ENCODE data around the gene AKNA.

The AKNA gene

DNA sequence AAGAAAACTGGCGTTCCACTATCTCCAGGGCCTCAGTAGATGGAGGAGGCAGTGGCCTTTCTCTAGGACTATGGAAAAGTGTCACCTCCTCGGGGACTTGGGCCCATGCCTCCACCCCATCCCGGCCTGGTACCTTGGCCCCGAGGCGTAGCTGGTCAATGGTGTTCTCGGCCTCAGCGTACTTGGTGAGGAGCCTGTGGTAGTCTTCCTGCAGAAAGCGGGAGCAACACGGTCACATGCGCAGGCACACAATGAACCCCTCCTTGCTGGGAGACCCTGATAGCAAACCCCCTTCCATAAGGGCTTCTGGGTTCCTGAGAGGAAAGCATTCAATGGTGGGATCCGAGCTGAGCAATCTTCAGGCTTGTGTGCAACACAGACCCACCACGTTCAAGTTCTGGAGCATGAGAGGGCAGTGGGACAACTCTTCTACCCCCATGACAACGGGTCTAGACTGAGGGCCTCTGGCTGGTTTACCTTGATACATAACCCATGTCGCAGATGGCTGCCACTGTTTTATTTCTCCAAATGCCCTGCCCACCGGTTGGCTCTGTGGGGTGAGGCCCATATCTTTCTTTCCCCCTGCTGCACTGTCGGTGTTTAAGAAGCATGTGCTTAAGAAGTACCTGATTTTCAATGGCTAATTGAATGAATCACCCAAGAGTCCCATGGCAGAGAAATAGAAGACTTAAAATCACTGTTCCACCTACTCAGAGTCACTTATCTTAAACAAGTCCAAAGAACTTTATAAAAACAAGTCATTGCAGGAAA, 13.6 kb downstream of the AKNA start:
- no peak for DNase-seq

DNA sequence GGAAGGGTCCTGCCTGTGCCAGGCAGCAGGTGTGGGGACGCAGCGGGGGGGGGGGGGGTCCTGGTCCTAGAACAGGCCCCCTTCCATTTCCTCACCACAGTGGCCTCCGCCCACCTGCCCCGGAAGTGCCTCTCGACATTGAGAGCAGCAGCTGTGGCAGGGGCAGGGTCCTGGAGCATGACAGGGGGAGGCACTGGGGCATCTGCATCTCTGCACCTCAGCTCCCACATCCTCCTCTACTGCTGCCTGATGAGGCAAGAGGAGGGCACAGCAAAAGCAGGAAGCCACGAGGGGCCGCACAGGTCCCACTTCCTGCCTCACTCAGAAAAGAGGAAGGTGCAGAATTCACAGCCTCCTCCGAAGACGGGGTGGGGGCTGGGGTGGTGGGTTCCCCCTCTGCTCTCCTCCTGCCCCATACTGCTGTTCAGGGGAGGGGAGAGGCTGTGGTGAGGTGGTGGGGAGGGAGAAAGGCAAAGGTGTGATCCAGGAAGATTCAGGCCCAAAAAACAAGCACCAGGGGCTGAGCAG, 14.8 kb downstream of the AKNA start:
- peak; percentile 92 for DNase-seq

DNA sequence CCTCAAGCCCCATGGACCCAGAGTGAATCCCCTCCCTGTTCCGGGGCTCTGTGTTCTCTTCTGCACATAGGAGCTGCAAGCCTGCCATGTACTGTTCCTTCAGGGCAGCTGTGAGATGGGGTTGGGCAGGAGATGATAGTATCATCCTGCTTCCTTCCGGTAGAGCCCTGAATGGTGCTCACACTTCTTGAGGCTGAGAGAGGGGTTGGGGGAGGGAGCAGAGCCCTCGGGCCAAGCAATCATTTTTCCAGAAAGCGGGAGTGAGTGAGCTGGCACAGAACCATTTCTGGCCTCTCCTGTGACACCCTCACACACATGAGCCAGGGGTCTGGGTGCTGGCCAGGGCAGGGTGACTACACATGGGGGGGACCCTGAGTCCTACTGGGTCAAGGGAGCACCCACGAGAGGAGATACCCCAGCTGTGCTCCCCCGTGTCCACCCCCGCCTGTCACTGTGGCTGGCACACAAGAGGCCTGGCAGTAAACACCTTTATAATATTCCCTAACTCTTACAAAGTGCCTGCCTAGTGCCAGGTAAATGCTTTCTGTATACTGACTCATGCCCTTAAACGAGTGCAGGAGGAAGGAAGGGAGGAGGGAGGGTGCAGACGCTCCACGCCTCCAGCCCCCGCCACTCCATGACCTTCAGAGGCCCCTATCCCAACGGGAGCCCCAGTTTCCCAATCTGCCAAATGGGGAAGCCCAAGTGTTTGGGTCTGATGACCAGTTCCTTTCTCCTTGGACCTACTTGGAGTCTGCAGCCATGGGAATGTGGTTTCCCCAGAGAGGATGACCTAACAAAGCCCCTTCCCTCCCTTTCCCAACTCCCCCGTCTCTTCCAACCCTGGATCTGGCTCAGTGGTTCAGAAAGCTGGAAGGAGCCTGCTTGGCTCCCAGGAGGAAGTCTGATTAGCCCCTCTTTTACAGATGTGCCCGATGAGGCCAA, 15.5 kb downstream of the AKNA start:
- peak; percentile 57 for DNase-seq

DNA sequence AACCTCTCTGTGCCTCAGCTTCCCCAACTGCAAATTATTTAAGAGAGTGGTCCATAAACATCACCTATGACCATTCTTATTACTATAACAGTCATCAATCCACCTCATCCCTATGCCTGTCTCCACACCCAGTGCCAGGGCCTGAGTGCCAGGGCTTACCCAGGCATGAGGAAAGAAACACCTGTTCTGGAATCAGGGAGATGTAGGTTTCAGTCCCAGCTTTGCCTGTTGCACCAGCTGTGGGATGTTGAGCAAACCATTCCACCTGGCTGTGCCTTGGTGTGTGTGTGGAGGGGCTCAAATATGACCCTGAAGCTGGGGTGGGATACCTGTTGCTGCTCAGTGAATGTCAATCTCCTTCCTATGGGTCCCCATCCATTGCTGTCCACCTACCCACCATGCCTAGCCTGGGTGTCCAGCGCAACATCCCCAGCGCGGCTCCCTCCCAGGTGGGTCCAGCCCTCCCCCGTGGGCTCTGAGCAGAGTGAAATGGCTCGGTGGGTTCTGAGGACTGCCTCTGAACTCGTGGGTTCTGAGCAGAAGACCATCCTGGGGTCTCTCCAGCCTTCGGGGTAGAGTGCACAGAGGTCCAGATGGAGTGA, 16.3 kb downstream of the AKNA start:
- no peak for DNase-seq

DNA sequence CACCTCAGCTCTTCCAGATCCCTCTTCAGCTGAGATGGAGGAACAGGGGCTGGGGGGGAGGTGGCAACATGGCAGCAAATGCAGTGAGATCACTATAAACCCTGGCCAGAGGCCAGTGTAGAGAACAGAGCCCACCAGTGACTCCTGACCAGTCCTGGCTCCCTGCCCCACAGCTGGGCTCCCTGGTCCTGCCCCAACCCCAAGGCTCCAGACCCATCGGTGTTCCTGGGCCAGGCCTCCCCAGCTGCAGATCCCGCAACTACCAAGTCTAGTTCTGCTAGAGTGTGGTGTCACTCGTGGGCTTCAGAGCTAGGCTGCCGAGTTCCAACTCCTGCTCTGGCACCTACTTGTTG, 16.8 kb downstream of the AKNA start:
- DNase-seq, result no peak

DNA sequence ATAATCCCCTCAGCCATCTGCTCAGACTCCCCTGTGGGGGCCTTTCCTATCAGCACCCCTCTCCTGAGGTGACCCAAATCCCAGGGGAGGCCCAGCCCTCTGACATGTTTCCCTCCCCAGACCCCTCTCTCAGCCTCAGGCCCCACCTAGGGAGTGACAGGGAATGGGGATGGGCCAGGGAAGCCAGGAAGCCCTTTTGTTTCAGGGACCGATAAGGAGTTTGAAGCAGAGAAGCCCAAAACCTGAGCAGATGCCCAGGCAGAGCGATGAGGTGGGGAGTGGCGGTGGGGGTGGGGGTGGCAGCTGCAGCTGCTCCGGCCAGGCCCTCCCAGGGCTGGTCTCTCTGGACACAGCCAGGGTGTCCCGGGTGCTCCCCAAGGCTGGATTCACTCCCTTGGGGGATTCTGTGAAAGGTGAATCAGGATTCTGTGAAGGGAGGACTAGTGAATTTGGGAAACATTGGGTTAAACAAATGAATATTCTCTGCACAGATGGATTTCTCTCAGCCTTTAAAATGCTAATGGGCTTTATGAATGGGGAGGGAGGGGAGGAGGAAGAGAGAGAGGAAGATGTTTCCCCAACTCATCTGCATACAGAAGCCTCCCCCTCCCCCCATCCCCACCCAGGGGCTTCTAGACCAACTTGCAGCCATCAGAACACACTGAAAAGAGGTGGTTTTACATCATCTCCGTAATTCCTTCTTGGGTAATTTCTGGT, 17.4 kb downstream of the AKNA start:
- no peak for DNase-seq

DNA sequence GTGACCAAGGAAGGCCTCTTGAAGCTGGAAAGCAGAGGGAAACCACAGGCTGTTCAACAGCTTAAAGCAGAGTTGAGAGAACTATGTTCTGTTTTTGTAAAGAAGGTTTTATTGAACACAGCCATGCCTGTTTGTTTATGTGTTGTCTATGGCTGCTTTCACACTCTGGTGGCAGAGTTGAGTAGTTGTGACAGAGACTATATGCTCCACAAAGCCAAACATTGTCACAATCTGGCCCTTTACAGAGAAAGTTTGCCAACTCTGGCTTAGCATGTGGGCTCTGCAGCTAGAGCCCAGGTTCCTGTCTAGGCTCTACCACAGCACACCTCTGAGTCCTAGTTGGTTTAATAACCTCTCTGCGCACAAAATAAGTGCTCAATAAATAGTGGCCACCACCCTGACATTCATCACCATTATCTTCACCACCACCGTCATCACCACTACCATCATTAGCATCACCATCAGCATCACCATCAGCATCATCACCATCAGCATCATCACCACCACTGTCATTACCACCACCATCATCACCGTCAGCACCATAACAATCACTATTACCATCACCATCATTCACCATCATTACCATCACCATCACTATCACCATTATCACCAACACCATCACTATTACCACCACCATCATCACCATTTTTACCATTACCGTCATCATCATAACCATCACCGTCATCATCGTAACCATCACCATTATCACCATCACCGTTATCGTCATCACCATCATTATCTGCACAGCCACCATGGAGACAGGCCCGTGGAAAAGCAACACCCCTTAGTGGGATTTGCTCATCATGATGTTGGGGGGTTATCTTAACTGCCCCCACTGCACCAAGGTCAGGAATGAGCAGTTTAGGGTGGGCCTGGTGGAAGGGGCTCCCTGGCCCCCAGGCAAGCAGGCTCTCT, 18.3 kb downstream of the AKNA start:
- no peak for DNase-seq

DNA sequence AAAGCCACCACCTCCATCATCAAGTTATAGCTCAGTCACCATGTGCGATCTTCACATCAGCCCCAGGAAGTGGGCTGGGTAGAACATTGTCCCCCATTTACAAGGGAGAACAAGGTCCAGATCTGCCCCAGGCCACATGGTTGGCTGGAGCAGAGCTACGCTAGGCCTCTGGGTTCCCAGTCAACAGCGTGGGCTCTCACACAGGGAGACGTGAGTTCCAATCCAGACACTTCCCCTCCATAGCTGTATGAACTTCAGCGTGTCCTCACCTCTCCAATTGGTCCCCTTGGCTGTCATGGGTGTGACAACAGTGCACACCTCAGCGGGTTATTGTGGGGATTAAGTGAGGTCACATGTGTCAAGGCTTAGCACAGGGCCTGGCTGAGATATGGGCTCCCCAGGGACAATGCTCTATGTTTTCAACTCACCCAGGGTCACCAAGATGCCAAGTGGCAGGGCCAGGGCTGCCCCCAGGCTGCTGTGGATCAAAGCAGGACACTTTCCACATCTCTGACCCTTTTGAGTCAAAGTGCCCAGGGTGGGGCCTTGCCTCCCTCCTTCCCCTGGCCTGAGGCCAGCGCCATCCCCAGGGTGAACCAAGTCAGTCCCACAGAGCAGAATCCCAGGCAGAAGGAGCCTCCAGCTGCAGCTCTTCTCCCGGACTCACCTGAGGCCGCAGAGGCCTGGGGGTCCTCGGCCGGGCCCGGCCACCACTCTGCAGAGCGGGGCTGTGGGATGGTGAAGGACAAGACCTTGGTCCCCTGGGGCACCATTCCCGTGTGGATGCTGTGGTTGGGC, 19.8 kb downstream of the AKNA start:
- DNase-seq, result no peak

DNA sequence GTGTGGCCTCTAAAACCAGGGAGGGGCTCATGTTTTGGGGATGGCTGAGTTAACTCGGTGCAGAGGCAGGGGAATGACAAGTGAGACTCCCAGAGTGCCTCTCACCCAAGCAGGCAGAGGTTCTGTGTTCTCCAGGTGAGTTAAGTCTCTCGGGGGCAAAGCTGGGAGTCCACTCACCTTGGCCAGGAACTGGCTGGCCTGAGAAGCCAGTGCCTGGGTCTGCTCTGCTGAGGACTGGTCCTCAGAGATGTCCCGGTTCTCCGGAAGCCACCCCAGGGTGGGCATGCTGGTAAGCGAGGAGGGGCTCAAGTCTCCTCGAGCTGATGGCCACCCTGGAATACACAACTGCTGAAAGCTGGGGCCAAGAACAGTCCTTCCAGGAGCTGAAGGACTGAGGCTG, 20.4 kb downstream of the AKNA start:
- no peak for DNase-seq

DNA sequence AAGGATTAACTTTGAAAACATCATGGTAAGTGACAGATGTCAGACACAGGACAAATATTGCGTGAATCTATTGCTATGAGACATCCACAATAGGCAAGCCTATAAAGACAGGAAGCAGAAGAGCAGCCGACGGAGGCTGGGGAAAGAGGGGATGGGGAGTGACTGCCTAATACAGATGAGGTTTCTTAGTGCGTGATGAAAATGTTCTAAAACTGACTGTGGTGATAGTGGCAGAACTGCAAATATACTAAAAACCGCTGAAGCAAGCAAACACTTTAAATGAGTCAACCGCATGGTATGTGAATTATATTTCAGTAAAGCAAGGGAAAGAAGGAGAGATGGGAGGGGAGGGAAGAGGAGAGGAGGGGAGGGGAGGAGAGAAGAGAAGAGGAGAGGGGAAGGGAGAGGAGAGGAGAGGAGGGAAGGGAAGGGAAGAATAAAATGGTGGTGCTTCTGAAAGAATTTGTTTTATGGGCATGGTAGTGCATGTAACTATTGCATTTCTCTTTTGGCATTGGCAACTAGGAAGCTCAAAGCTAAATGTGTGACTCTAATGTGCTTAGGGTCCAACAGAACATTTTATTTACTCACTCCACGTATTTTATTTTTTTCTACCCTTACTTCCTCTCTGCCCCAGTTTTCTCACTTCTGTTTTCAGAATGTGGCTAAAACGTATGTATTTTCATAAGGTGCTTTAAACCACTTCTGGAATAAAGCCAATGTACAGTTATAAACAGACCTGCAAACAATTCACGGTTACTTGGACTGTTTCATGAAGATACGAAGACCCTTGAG, 21.3 kb downstream of the AKNA start:
- no peak for DNase-seq

DNA sequence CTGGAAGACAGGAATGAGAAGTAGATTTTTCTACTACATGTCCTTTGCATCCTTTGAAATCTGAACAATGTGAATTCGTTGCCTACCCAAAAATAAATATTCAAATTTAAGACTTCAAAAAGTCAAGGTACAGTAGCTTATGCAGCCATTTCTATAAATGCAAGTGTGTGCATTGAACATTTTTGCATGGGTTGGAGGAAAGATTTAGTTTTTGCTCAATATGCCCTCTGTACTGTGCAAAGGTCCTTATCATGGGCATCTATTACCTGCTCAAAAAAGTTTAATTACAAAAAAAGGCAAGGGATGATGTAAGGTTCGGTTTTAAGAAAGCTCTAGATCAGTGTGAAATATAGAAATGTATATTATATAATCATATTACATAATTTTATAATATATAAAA, 22.6 kb downstream of the AKNA start:
- DNase-seq, result no peak

DNA sequence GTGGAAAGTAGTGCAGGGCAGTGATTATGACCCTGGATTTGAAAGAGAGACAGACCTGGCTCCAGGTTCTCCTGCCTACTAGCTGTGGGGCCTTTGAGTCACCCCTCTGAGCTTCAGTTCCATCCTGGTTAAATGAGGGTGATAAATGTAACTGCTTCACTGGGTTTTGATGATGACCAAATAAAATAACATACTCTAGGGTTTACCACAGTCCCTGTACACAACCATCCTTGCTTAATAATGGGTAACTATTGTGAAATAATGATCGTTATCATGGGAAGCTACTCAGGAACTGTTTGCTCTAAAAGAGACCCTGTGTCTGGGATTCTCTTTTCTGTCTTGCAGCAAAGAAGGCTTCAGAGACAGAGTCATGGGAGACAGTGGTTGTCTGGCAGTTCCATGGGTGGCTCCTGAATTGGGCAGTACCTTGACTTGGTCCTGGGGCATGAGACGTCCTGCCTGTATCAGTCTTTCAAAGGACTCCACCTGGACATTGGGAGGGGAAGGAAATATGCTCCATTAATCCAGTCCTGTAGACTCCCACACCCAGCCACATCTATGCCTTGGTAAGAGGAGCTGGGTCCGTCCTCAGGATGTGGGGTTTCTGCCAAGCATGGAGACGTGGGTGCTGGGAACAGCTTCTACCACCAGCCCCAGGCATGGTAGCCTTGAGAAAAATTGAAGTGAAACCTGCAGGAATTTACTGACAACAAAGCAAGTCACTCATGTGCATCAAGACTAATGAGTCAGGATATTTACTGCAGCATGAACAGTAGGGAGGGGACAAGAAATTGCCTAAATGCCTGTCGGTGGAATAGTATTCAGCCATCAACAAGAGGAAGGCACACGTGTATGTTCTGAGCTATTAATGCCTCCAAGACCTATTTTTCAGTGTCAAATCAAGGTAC, 23.4 kb downstream of the AKNA start:
- peak; percentile 13 for DNase-seq

DNA sequence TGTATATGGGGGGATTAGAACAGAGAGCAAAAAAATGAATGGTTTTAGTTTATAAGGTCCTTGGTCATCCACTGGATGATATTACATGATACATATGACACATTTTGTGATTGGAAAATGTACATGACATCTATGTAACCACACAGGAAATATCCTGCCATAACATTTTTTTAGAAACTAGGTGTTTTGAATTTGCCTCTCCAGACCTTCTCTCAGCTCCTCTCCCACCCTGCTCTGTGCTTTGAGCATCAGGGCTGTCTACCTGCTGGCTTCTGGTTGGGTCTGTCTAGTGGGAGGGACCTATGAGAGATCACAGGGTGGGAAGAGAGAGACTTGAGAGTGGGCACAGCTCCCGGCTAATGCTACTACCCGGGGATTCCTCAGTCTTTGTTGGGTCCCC, 24.4 kb downstream of the AKNA start:
- no peak for DNase-seq

DNA sequence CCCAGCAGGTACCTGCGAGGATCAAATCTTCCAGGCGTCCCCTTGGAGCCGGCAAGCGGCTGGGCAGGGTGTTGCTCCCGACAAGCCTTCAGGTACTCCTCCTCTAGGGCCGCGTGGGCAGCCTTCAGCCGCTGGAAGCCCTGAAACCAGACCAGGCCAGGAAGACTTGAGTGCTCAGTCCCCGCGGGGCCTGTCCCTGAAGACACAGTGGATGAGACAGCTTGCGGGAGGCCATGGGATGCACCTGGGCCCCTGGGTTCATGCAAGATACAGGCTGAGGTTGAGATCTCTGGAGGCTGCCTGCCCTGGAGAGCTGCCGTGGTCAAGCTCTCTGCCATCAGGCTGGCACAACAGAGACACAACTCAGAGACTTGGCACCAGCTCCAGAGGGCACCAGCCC, 25.4 kb downstream of the AKNA start:
- DNase-seq, result no peak

DNA sequence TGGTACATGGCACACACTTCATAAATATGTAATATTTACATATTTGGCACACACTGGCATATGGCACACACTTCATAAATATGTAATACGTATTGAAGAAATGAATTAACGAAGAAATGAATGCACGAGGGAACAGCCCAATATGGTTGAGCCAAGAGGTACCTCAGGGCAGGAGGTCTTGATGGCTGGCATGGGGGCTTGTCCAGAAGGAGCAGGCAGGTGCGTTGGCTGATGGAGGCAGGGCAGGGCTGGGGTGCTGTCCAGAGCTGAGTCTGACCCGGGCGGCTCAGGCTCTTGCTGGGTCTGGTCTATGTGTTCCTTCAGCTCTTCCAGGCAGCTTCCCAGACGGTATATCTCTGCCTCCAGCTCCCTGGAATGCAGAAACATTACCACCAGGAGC, 26.2 kb downstream of the AKNA start:
- no peak for DNase-seq

DNA sequence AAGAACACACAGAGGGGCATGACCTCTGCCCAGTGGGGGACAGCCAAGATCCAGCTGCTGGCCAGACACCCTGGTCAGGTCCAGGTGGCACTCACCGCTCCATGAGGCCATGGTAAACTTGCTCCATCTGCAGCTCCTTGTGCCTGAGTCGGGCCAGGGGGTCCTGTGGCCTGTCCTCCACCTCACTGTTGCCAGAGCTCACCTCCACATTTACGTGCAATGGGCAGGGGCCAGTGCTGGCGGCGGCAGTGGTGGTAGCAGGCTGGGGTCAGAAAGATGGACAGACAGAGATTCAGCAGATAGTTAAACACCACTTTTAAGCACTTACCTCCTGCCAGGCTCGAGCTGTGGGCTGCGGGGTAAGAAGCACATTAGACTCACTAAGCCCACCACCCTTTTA, 28.0 kb downstream of the AKNA start:
- DNase-seq, result no peak

DNA sequence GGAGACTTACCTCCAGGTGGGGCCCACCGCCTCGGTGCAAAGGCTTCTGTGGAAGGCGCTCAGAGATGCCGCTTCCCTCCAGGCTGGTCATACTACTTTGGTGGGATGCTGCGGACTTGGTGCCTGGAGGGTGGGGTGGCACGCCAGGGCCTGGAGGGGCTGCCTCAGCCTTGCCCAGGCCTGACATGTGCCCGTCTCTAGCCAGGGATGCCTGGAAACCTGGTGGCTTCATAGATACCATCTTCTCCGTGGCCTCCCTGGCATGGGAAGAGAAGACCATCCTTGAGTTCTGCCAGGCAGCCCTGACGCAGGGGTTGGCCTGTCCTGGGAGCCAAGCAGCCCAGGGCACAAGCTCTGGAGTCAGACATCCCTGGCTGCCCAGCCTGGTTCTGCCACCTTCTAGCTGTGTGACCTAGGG, 29.9 kb downstream of the AKNA start:
- no peak for DNase-seq

DNA sequence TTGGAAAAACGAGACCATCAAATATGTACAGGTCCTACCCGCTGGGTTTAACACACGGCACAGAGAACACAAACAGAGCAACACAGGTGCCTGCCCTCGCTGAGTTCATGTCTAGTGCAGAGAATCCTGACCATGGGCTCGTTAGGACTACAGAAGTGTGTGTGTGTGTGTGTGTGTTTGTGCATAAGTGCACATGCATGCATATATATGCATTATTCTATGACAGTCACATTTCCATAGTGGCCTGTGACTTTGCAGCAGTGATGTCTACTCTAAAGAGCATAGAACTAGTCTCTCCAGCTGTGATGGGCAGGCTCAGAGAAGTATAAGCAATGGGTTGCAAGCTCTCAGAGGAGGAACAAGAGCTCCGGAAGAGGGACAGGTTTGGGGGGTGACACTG, 30.4 kb downstream of the AKNA start:
- DNase-seq, result no peak

DNA sequence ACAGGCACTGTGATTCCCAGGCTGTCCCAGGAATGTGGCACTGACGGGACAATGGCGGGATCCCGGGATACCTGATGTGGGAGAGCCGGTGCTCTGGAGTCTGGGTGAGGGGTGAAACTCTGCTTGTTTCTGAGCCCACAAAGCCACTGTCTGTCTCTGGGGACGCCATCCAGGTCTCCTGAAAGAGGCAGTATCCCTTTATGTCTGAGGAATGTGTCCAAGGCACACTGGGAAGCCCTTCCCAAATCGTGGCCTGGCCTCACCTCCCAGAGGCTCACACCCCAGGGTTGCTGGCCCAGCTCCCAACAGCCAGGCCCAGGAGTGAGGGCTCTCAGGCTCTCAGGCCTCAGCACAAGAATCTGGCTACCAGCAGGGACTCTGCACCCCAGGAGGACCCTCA, 31.0 kb downstream of the AKNA start:
- no peak for DNase-seq

All from NK-92 treated with Interleukin-12 subunit alpha and Interleukin-12 subunit beta, amount 100 ng/mL, for 24 hours (cell line).